Measurements from ENCODE around the gene BRD9.

DNA sequence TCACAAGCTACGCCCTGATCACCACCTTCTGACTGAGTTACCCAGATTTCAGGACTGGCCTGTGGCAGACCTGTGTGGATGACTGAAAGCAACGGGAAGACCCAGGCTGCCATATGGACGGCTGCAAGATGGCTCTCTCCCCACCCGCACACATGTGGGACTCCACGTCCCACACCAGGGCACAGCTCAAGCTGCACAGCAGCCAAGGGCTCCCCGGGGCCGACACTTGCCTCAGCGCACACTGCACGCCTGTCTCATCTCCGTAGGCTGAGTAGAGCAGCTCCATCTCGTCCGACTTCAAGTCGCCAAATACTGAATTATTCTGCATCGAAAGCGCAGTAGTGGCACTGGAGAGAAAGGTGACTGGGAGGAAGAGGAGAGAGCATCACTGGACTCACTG, 14.5 kb downstream of the BRD9 start:
- TF ChIP-seq CTCF (conservative IDR thresholded peaks at IDR 0.05 in 1 of 2, IDR thresholded peaks at IDR 0.05 in 1 of 2; ENCODE audit: extremely low read depth in 1 of 2, insufficient read depth in 1 of 2, low read depth in 1 of 2, low read length in 2 of 2): no peak
- no peak for TF ChIP-seq EZH2 (IDR thresholded peaks at IDR 0.05; ENCODE audit: borderline replicate concordance, low read length)

Measured in mammary epithelial cell (primary cell).